HG03159 (cell line): ENCODE data around the gene SLC24A3.

ENCODE experiments used
- ATAC-seq: cut with Tn5 transposase; IDR thresholded peaks from one replicate; pipeline ENCODE4 v1.9.1; 2021; ENCODE audit warnings: mild to moderate bottlenecking, moderate library complexity; ENCODE audit not compliant: unreplicated experiment

The SLC24A3 gene

DNA sequence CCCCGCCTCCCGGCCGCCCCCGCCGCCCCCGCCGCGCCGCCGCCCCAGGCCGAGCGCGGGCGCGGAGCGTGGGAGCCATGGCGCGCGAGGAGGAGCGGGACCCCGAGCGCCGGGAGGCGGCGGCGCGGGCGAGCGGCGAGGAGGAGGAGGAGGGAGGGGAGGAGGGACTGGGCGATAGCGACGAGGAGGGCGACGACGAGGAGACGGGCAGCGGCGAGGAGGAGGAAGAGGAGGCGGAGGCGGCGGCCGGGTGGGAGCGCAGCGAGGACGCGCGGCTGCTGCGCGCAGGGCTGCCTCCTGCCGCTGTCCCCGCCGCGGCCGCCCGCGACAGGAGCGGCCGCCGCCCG, at the start of gene SLC24A3:
TSS of gene SLC24A3 (plus strand) at position 174 of the 347 bp plus-strand sequence.
- ATAC-seq: no peak

DNA sequence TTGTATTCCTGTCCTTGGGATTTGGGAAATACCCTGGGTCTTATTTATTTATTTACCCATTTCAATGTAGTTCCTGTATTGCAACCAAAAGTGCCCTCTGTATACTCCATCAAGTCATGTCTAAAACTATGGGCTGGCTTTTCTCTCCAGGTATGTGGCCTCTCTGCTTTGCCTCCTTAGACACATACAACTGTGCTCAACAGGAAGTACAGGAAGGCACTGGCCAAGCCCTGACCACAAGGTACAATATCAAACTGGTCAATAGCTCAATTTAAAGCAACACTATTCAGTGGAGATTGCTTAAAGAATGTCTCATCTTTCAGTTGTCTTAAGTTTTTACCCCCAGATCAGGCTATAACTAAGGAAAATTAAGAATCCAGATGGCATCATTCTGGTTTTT, 42.3 kb upstream of the SLC24A3 start:
- no peak for ATAC-seq

GRCh38 chr20:19172637-19173036, 39.8 kb upstream of the SLC24A3 start:
- ATAC-seq: no peak

DNA sequence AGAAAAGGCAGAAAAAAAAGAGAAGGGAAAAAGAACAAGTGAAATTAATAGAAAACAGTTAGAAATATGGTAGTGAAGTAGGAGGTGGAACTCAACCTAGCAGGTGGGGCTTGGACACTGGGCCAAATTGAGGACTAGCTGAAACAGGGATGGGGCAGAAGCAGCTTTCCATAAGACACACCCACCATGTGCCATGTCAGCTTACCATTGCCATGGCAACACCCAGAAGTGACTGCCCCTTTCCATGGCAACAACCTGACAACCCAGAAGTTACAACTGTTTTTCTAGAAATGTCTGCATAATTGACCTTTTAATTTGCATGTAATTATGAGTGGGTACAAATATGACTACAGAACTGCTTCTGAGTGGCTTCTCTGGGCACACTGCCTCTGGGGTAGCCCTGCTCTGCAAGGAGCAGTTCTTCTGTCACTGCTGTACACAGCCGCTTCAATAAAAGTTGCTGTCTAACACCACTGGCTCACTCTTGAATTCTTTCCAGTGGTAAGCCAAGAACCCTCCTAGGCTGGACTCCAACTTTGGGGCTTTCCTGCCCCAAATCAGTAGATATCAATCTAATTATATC, 35.9 kb upstream of the SLC24A3 start:
- no peak for ATAC-seq

DNA sequence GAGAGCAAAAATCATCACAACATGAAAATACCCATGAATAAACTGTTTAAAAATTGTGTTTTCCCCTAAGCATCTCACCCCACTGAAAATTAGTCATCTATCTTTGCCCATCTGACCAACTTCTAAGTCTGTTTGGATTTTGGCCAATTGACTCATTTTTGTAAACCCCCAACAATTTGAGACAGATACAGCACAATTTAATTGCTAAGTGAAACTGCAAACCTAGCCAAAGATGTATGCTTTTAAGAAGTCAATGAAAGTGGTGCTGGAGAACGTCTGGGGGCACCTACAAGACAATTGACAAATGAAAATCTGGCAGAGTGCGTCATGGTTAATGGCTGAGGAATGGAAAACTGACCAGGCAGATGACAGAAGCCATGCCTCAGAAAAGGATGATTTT, 30.9 kb upstream of the SLC24A3 start:
- no peak for ATAC-seq

DNA sequence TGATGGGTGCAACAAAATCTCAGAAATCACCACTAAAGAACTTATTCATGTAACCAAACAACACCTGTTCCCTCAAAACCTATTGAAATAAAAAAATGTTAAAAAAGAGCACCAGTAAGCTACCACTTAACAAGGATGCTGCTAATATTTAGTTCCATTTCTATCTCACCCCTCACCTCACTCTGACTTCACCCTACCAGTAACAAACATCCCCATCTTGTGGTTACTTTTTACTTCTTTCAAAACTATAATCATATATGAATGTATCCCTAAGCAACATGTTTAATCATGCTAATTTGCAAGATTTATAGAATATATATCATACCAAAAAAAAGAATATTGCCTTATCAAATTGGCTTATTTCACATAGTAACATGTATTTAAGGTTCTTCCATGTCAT, 27.4 kb upstream of the SLC24A3 start:
- ATAC-seq: no peak

- ATAC-seq: no peak
Observed at GRCh38 chr20:19193349-19193748, 19.1 kb upstream of the SLC24A3 start.

GRCh38 chr20:19205981-19206396, 6.5 kb upstream of the SLC24A3 start:
- no peak for ATAC-seq

- ATAC-seq: no peak
Observed at GRCh38 chr20:19207541-19207940, 4.9 kb upstream of the SLC24A3 start.

GRCh38 chr20:19210391-19211155, 1.9 kb upstream of the SLC24A3 start:
- ATAC-seq: no peak

DNA sequence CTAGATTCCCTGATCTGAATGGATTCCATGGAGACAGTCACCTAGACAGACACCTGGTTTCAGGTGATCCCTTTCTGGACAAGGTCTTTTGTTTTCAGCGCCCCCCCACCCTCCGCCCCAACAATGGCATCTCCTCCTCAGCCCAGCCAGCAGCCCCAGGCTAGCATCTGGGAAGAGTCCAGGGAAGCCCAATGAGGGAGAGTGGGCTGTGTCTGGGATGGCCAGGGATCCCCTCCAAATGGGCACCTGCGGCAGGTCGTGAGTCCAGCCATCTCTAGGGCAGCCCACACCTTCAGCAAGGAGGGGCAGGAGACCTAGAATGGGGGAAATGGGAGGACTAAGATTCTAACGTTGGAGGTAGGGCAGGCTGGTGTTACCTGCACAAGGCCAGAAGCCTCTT, 1.2 kb upstream of the SLC24A3 start:
- no peak for ATAC-seq

DNA sequence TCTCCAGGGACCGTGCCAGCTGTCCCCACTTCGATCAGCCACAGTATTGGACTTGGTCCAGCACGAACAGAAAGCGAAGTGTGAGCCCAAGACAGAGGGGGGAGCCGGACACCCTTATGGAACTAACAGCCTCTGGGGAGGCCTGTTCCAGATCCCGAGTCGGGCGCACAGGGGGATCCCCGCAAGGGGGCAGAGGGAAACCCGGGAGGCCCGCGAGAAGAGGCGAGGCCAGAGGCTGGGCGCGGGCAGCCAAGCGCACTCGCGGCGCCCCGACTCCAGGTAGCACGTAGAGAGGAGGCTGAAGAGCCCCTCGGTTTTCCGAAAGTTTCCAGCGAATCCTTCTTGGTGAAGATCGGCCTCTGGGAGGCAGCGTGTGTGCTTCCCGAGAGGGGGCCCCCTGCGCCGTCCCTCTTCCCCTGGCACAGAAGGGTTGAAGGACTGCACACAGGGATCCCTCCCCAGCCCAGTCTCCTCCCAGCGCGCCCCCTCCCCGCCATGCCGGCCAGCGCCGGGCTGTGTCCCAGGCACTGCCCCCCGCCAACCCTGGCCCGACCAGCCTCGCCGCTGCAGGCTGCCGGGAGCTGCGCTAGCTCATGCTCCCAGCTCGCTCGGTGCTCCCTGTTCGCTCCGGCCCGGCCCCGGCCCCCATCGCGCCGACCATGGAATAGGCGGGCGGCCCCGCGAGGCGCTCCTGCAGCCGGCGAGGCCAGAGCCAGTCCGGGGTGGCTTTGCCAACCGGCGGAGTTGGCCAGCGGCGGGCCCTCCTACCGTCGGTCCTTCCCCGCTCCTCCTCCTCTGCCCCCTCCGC, 577 bp upstream of the SLC24A3 start:
- ATAC-seq: no peak

- ATAC-seq: no peak
Observed at GRCh38 chr20:19212821-19213502, 520 bp downstream of the SLC24A3 start.

GRCh38 chr20:19213946-19214490, 1.6 kb downstream of the SLC24A3 start:
- ATAC-seq: no peak

DNA sequence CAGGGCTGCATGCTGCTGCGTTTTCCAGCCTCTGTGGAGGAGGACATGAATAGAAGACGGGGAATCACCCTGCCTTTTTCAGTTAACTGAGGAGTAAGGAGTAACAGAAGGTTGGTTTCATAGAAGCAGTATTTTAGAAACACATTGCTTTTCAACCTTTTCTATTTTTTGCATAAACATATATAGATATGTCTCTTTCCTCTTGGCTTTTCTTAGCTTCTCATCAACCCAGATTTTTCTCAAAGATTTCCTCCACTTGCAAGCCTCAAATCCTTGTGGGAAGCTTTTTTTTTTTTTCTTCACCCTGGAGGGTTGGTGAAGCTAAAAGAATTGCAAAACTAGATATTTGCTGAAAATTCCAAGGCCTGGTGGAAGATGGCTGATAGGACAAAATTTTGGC, 6.0 kb downstream of the SLC24A3 start:
- ATAC-seq: no peak

DNA sequence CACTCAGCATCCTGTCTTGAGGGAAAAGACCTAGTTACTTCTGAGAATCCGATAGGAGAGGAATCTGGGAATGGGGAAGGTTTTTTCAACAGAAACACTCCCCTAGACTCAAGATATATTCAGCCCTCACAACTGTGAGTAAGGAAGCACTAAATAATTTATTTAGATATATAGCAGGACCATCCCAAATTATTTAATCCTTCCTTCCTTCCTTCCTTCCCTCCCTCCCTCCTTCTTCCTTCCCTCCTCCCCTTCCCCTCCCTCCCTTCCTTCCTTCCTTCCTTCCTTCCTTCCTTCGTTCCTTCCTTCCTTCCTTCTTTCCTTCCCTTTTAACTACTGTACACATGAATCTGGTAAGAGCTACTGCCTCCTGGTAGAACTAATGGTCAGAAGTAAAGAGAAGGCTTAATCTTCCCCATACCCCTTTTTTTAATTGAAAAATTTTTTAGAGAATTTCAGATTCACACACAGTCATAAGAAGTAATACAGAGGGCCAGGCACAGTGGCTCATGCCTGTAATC, 10.1 kb downstream of the SLC24A3 start:
- no peak for ATAC-seq

GRCh38 chr20:19223640-19224039, 11.2 kb downstream of the SLC24A3 start:
- ATAC-seq: no peak

DNA sequence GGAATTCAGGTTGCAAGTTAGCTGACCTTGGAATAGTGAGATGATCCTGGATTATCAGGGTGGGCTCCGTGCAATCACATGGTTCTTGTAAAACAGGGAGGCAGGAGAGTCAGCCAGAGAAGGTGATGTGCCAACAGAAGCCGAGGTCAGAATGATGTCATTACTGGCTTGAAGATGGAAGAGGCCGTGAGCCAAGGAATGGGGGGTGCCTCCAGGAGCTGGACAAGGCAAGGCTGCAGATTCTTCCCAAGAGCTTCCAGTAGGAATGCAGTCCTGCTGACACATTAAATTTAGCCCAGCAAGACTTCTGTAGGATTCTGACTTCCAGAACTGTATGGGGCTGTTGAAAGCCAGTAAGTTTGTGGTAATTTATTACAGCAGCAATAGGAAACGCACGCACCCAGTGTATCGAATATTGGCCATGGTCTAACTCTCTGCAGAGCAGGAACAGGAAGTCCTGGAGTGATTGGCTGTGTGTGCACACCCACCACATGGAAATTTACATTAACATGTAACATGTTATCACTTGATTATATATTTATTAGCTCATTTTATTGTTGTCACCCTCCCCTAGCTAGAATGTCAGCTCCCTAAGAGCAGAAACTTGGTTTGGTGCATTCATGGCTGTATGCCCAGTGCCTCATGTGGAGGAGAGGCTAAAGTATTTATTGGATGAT, 19.1 kb downstream of the SLC24A3 start:
- no peak for ATAC-seq

DNA sequence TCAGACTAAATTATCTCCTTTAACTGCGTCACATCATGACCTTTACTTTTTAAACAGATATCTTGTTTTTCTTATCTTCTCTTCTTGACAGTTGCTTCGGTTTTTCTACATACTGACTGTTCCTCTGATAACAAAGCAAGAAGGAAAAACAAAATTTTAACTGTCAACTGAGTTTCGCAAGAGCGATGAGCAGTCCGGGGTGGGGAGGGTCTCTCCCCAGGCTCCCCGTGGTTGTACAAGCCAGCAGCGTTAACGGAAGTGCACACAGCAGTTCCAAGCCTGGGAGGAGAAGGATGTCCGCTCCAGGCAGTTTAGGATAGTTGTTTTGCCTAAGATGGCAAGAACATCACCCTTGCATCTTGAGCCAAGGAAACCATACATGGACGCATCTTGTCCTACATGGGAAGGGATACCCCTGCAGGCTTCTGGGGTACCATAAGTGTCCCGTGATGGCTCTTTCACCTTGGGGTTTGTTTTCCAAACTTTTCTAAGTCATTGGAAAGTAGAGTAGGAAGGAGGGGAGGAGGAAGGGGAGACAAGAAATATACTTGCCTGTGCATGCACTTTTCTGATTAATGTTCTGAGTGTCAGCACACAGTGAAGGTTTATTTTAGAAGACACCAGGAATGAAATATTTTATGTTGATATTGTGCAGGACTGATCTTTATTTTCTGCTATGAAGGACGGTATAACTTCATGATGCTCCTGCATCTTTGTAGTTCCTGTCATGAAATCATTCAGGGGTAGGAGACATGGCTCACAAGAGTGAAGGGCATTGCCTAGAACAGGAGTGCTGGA, 20.8 kb downstream of the SLC24A3 start:
- ATAC-seq: no peak
